Mesendoderm (in vitro differentiated cells): ENCODE data around the gene PDE3A. TPM values are rescaled to one million over a fixed set of nuclear protein-coding genes. Genes with fewer than 3 reads are reported as not detected.
"Not testable (repeated sequence)": the region's sequence is repeated elsewhere in the genome, so short reads cannot be mapped to it uniquely, and the experiment has no call there.

Source experiments
- DNase-seq: peaks from one replicate; pipeline ENCODE4 v3.0.0; 2013
- H2AK5ac ChIP-seq: 2 replicates; pipeline ENCODE4 v1.6.1; 2013; ENCODE audit warnings: low read length, inconsistent platforms
- H2BK120ac ChIP-seq: 2 replicates; pipeline ENCODE4 v1.6.1; 2013; ENCODE audit warnings: low read depth, mild to moderate bottlenecking, low read length, moderate library complexity, mixed read lengths
- H2BK15ac ChIP-seq: replicated peaks from 2 replicates; pipeline ENCODE4 v1.6.1; 2013; ENCODE audit warnings: low read depth, mild to moderate bottlenecking, moderate library complexity
- H2BK5ac ChIP-seq: 2 replicates; pipeline ENCODE4 v1.6.1; 2013; ENCODE audit warnings: low read length, inconsistent platforms
- H3K18ac ChIP-seq: 2 replicates; pipeline ENCODE4 v1.6.1; 2013; ENCODE audit warnings: mild to moderate bottlenecking, low read length, mixed read lengths
- H3K23ac ChIP-seq: one replicate; pipeline ENCODE4 v1.6.1; 2013; ENCODE audit warnings: low read length
- H3K27ac ChIP-seq: 2 replicates; pipeline ENCODE4 v1.5.1; 2013; ENCODE audit warnings: low read depth, mild to moderate bottlenecking, inconsistent platforms, low read length, moderate library complexity
- H3K27me3 ChIP-seq: 2 replicates; pipeline ENCODE4 v1.6.1; 2013; ENCODE audit warnings: low read length, control low read depth, mild to moderate bottlenecking, inconsistent platforms; ENCODE audit not compliant: insufficient read depth, poor library complexity
- H3K36me3 ChIP-seq: 2 replicates; pipeline ENCODE4 v1.6.1; 2013; ENCODE audit warnings: low read length, inconsistent platforms; ENCODE audit not compliant: control insufficient read depth, insufficient read depth
- H3K4ac ChIP-seq: one replicate; pipeline ENCODE4 v1.6.1; 2013; ENCODE audit warnings: low read depth, mild to moderate bottlenecking, low read length, moderate library complexity
- H3K4me1 ChIP-seq: 2 replicates; pipeline ENCODE4 v1.6.1; 2013; ENCODE audit warnings: low read depth, low read length, inconsistent platforms; ENCODE audit not compliant: control insufficient read depth
- H3K4me2 ChIP-seq: 2 replicates; pipeline ENCODE4 v1.6.1; 2013; ENCODE audit warnings: low read length
- H3K4me3 ChIP-seq: 2 replicates; pipeline ENCODE4 v1.5.1; 2013; ENCODE audit warnings: mild to moderate bottlenecking, low read length
- H3K56ac ChIP-seq: one replicate; pipeline ENCODE4 v1.6.1; 2013; ENCODE audit warnings: low read length
- H3K79me1 ChIP-seq: 2 replicates; pipeline ENCODE4 v1.6.1; 2013; ENCODE audit warnings: low read length, inconsistent platforms
- H3K79me2 ChIP-seq: 2 replicates; pipeline ENCODE4 v1.6.1; 2013; ENCODE audit warnings: mild to moderate bottlenecking, low read length; ENCODE audit not compliant: control insufficient read depth, insufficient read depth
- H3K9ac ChIP-seq: 2 replicates; pipeline ENCODE4 v1.6.1; 2013; ENCODE audit warnings: low read length, inconsistent platforms
- H4K5ac ChIP-seq: one replicate; pipeline ENCODE4 v1.6.1; 2013; ENCODE audit warnings: low read length
- H4K8ac ChIP-seq: one replicate; pipeline ENCODE4 v1.6.1; 2013; ENCODE audit warnings: low read depth, mild to moderate bottlenecking, control low read depth, low read length, moderate library complexity
- WGBS: extraction: QIAGEN DNeasy Blood & Tissue Kit; methylation state at CpG from one replicate; pipeline ENCODE4 v1.1.7; 2013; ENCODE audit warnings: low lambda C conversion rate, missing lambda C conversion rate; ENCODE audit not compliant: insufficient coverage; ENCODE audit errors: extremely low coverage; 5-methylcytosine and 5-hydroxymethylcytosine counted together
- polyA plus RNA-seq, 2 experiments: library from polyadenylated mRNA; stranded (reverse); fragments of 200-250 nt; gene quantifications; one replicate each; pipeline ENCODE4 v1.2.3, GENCODE V29; 2013

Gene PDE3A
- 0.17 TPM for polyA plus RNA-seq (2013, experiment 1 of 2)
- 0.21 TPM for polyA plus RNA-seq (2013, experiment 2 of 2)

- Histone ChIP-seq H3K79me1 (no peaks in the 10 kb centered on the region), H3K27ac (no peak within 1 kb of the TSS), H2BK5ac (no peak within 1 kb of the TSS), H3K79me2 (no peaks in the 10 kb centered on the region), H2BK15ac (no peak within 1 kb of the TSS), H2BK120ac (no peak within 1 kb of the TSS), H3K4me1 (no peaks in the 10 kb centered on the region), H3K56ac (peak within 1 kb of the TSS; percentile 78), H3K4me3 (peak within 1 kb of the TSS; percentile 79), H4K8ac (no peak within 1 kb of the TSS), H4K5ac (no peak within 1 kb of the TSS), H3K4me2 (peak within 1 kb of the TSS; percentile 97), H3K9ac (peak within 1 kb of the TSS; percentile 59), H3K36me3 (no peaks in the 10 kb centered on the region), H2AK5ac (no peak within 1 kb of the TSS), H3K23ac (no peak within 1 kb of the TSS), H3K18ac (peak within 1 kb of the TSS; percentile 53), H3K27me3 (peaks cover 1% of the 10 kb centered on the region), H3K4ac (no peak within 1 kb of the TSS)
- no CpG with 5 or more reads among the region's 24 CpGs for WGBS
- DNase-seq, result peak; percentile 90
These were observed at the start of gene PDE3A for GRCh38 chr12:20368114-20368650. TSS of gene PDE3A (plus strand) at chr12:20368537. CDS start at chr12:20369285, 748 bp downstream.

DNA sequence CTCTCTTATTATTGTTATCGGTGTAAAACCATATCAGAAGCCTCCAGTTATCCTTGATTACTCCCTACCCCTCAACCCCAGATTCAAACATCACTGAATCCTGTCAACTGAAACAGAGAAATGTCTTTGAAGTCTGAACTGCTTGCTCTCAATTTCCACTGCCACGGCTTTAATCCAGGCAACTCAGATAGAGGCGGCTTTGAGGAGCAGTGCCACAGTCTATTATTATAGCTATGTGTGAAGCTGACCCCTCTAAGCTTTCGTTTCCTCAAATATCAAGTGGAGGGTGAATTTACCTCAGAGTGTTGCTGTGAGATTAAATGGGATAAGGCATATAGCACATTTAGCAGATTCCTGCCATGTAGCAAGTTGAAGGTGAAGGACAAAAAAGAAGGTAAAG lies 49.0 kb upstream of the PDE3A start:
- Histone ChIP-seq H3K23ac (no peak overlapping the region), H3K4me1 (no peaks in the 10 kb centered on the region), H3K79me1 (no peaks in the 10 kb centered on the region), H3K36me3 (no peaks in the 10 kb centered on the region), H3K4me2 (no peak overlapping the region), H4K8ac (no peak overlapping the region), H4K5ac (no peak overlapping the region), H3K4ac (no peak overlapping the region), H3K56ac (no peak overlapping the region), H3K18ac (no peak overlapping the region), H2BK5ac (no peak overlapping the region), H3K27ac (no peak overlapping the region), H2BK120ac (no peak overlapping the region), H2AK5ac (no peak overlapping the region), H3K79me2 (no peaks in the 10 kb centered on the region), H3K9ac (no peak overlapping the region), H2BK15ac (no peak overlapping the region), H3K27me3 (no peaks in the 10 kb centered on the region), H3K4me3 (no peak overlapping the region)
- no peak for DNase-seq
- WGBS, result no CpG with 5 or more reads among the region's 4 CpGs

DNA sequence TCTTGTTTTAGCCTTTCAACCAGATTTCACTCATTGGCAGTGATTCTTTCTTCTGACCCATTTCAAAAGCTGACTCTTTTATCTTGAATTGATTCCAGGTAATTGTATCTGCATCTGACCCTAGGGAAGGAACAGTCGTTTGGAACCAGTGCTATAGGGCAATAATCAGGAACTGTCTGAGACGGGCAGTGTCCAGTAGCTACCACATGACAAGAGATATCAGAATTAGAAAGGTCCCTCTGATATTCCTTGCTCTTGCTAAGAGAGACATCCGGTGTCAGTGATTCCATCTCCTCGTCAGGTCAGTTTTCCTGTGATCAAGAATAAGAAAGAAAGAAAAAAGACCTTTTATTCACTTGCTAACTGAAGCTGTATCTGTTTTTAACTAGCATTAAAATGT lies 47.8 kb upstream of the PDE3A start:
- H4K8ac ChIP-seq, result no peak overlapping the region
- no peak overlapping the region for H3K4ac ChIP-seq
- H3K9ac ChIP-seq, result no peak overlapping the region
- no peaks in the 10 kb centered on the region for H3K79me2 ChIP-seq
- no peak overlapping the region for H2BK15ac ChIP-seq
- H3K4me2 ChIP-seq, result no peak overlapping the region
- H2AK5ac ChIP-seq, result no peak overlapping the region
- WGBS, result no CpG with 5 or more reads among the region's 4 CpGs
- H3K56ac ChIP-seq, result no peak overlapping the region
- no peak overlapping the region for H3K27ac ChIP-seq
- H4K5ac ChIP-seq, result no peak overlapping the region
- no peak overlapping the region for H2BK5ac ChIP-seq
- no peaks in the 10 kb centered on the region for H3K79me1 ChIP-seq
- DNase-seq, result no peak
- H3K23ac ChIP-seq, result no peak overlapping the region
- no peak overlapping the region for H3K18ac ChIP-seq
- H3K4me3 ChIP-seq, result no peak overlapping the region
- H3K4me1 ChIP-seq, result no peaks in the 10 kb centered on the region
- no peaks in the 10 kb centered on the region for H3K27me3 ChIP-seq
- H3K36me3 ChIP-seq, result no peaks in the 10 kb centered on the region
- H2BK120ac ChIP-seq, result no peak overlapping the region

DNA sequence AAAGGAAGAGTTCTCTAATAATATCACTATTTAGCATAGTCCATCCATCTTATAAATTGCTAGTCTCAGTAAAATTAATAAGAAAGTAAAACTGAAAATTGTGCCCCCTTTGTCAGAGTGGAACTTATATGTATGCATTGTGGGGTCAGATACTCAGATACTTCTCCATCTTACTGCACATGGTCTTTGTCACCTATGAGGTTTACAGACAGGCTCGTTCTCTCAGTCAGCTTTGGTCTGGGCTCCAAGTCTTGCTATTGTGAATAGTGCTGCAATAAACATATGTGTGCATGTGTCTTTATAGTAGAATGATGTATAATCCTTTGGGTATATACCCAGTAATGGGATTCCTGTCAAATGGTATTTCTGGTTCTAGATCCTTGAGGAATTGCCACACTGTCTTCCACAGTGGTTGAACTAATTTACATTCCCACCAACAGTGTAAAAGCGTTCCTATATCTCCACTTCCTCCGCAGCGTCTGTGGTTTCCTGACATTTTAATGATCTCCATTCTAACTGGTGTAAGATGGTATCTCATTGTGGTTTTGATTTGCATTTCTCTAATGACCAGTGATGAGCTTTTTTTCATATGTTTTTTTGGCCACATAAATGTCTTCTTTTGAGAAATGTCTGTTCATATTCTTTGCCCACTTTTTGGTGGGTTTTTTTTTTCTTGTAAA lies 37.4 kb upstream of the PDE3A start:
- H3K9ac ChIP-seq, H3K23ac ChIP-seq, H2BK5ac ChIP-seq, H3K36me3 ChIP-seq, H3K27ac ChIP-seq, H3K79me1 ChIP-seq, H3K4ac ChIP-seq, H3K4me1 ChIP-seq, H3K79me2 ChIP-seq, H2BK120ac ChIP-seq, DNase-seq, H3K4me2 ChIP-seq, H3K4me3 ChIP-seq, H3K56ac ChIP-seq, H2AK5ac ChIP-seq, H3K27me3 ChIP-seq, H4K8ac ChIP-seq, H3K18ac ChIP-seq, H2BK15ac ChIP-seq, H4K5ac ChIP-seq: not testable (repeated sequence)
- WGBS, result no CpG with 5 or more reads among the region's 4 CpGs

GRCh38 chr12:20339060-20339459 lies 29.3 kb upstream of the PDE3A start:
- H3K9ac ChIP-seq, result no peak overlapping the region
- H3K18ac ChIP-seq, result no peak overlapping the region
- no peak overlapping the region for H4K8ac ChIP-seq
- H2BK15ac ChIP-seq, result no peak overlapping the region
- H4K5ac ChIP-seq, result no peak overlapping the region
- H3K79me1 ChIP-seq, result no peaks in the 10 kb centered on the region
- no peak overlapping the region for H3K23ac ChIP-seq
- DNase-seq, result no peak
- no peaks in the 10 kb centered on the region for H3K79me2 ChIP-seq
- no peak overlapping the region for H3K4ac ChIP-seq
- no peak overlapping the region for H2BK5ac ChIP-seq
- H3K27ac ChIP-seq, result no peak overlapping the region
- H3K4me2 ChIP-seq, result no peak overlapping the region
- no CpG with 5 or more reads among the region's 2 CpGs for WGBS
- H3K56ac ChIP-seq, result no peak overlapping the region
- no peaks in the 10 kb centered on the region for H3K4me1 ChIP-seq
- H2AK5ac ChIP-seq, result no peak overlapping the region
- H2BK120ac ChIP-seq, result no peak overlapping the region
- H3K36me3 ChIP-seq, result no peaks in the 10 kb centered on the region
- H3K27me3 ChIP-seq, result no peaks in the 10 kb centered on the region
- no peak overlapping the region for H3K4me3 ChIP-seq

- H3K4me3 ChIP-seq, result no peak overlapping the region
- no peak overlapping the region for H2AK5ac ChIP-seq
- no peak overlapping the region for H4K5ac ChIP-seq
- no peaks in the 10 kb centered on the region for H3K4me1 ChIP-seq
- H3K4me2 ChIP-seq, result no peak overlapping the region
- H3K27ac ChIP-seq, result no peak overlapping the region
- H3K79me2 ChIP-seq, result no peaks in the 10 kb centered on the region
- H2BK5ac ChIP-seq, result no peak overlapping the region
- H2BK15ac ChIP-seq, result no peak overlapping the region
- no peaks in the 10 kb centered on the region for H3K79me1 ChIP-seq
- H3K27me3 ChIP-seq, result no peaks in the 10 kb centered on the region
- no peaks in the 10 kb centered on the region for H3K36me3 ChIP-seq
- H3K18ac ChIP-seq, result no peak overlapping the region
- no CpG with 5 or more reads among the region's 3 CpGs for WGBS
- no peak overlapping the region for H3K4ac ChIP-seq
- H2BK120ac ChIP-seq, result no peak overlapping the region
- DNase-seq, result no peak
- H3K9ac ChIP-seq, result no peak overlapping the region
- no peak overlapping the region for H3K56ac ChIP-seq
- no peak overlapping the region for H4K8ac ChIP-seq
- H3K23ac ChIP-seq, result no peak overlapping the region
These were observed 26.2 kb upstream of the PDE3A start for GRCh38 chr12:20342111-20342510.
